GM23338 (cell line): ENCODE data around the gene SGSM1.
A peak's percentile ranks its signal among the peaks of the same experiment; 100 is the strongest.

Experiments
- CREB1 ChIP-seq: fragments of 250-450 bp; sonication (Bioruptor Pico); IDR thresholded peaks from 2 replicates; pipeline ENCODE4 v1.5.0; 2020; ENCODE audit warnings: low read depth, mild to moderate bottlenecking, moderate library complexity
- ETS1 ChIP-seq: IDR thresholded peaks from 2 replicates; pipeline ENCODE4 v1.6.1; 2016; ENCODE audit warnings: antibody characterized with exemption
- EZH2 ChIP-seq: fragments of 200-600 bp; sonication (generic); IDR thresholded peaks from one replicate; pipeline ENCODE4 v1.8.0; 2017; ENCODE audit warnings: antibody characterized with exemption, mild to moderate bottlenecking, low read depth; ENCODE audit not compliant: unreplicated experiment
- EZH2phosphoT487 ChIP-seq: fragments of 200-600 bp; sonication (generic); IDR thresholded peaks from one replicate; pipeline ENCODE4 v1.8.1; 2018; ENCODE audit warnings: antibody characterized with exemption; ENCODE audit not compliant: unreplicated experiment
- NANOG ChIP-seq: IDR thresholded peaks from 2 replicates; pipeline ENCODE4 v1.6.1; 2016; ENCODE audit warnings: antibody characterized with exemption, borderline replicate concordance
- POLR2AphosphoS5 ChIP-seq: IDR thresholded peaks from 2 replicates; pipeline ENCODE4 v1.6.1; 2016; ENCODE audit warnings: antibody characterized with exemption, low read depth
- ZNF331 ChIP-seq: fragments of 250-450 bp; sonication (Bioruptor Pico); IDR thresholded peaks from 2 replicates; pipeline ENCODE4 v1.5.0; 2020; ENCODE audit warnings: low read depth, mild to moderate bottlenecking, moderate library complexity
- TF ChIP-seq, protein P1 (sequence below), 2 experiments: fragments of 200-600 bp in 1 of 2; sonication (generic) in 1 of 2; conservative IDR thresholded peaks; 2 replicates each; pipeline versions ENCODE4 v1.5.1 to v1.6.1; 2016 to 2017; ENCODE audit warnings: antibody characterized with exemption in 2 of 2, low read depth in 2 of 2, mild to moderate bottlenecking in 2 of 2, moderate library complexity in 1 of 2
- TF ChIP-seq, protein P2 (sequence below): IDR thresholded peaks from one replicate; pipeline ENCODE4 v1.6.1; 2018; ENCODE audit warnings: antibody characterized with exemption; ENCODE audit not compliant: unreplicated experiment

DNA sequence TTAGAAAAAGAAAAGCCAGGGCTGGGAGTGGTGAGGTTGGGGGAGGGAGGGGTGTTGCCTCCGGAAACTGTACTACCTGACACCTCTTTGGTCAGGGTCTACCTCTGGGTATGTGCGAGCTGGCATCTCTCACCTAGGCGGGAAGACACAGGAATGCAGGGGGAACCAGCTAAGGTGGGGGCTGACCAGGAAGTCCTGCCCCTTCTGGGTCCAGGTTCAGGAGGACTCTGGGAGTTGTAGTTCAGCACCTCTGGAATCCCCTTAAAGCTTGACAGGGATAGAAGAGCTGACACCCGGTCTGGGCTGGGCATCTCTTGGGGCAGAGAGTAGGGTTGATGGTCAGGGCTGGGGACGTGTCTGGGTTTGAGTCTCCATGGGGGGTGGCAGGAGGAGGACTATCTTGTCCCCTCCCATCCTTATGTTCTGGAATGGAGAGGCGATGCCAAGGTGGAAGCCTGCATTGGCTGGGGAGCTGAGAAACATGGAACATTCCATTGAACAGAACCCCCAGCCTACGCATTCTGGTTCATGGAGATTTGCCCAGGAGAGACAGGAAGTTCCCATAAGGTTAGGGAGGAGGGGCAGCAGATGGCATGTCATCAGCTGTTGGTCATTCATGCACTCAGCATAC lies 144.4 kb downstream of the SGSM1 start:
- TF ChIP-seq, protein P1, sequence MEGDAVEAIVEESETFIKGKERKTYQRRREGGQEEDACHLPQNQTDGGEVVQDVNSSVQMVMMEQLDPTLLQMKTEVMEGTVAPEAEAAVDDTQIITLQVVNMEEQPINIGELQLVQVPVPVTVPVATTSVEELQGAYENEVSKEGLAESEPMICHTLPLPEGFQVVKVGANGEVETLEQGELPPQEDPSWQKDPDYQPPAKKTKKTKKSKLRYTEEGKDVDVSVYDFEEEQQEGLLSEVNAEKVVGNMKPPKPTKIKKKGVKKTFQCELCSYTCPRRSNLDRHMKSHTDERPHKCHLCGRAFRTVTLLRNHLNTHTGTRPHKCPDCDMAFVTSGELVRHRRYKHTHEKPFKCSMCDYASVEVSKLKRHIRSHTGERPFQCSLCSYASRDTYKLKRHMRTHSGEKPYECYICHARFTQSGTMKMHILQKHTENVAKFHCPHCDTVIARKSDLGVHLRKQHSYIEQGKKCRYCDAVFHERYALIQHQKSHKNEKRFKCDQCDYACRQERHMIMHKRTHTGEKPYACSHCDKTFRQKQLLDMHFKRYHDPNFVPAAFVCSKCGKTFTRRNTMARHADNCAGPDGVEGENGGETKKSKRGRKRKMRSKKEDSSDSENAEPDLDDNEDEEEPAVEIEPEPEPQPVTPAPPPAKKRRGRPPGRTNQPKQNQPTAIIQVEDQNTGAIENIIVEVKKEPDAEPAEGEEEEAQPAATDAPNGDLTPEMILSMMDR (conservative IDR thresholded peaks at IDR 0.05; ENCODE audit: low read depth in 2 of 2), result no peak
- TF ChIP-seq CREB1 (CRISPR knock-in tag), result 0 out of 2 replicates have a peak, but pooled peaks have one; percentile 21
- TF ChIP-seq EZH2phosphoT487, result no peak
- TF ChIP-seq POLR2AphosphoS5, result peak; percentile 50
- no peak for TF ChIP-seq EZH2
- TF ChIP-seq, protein P2, sequence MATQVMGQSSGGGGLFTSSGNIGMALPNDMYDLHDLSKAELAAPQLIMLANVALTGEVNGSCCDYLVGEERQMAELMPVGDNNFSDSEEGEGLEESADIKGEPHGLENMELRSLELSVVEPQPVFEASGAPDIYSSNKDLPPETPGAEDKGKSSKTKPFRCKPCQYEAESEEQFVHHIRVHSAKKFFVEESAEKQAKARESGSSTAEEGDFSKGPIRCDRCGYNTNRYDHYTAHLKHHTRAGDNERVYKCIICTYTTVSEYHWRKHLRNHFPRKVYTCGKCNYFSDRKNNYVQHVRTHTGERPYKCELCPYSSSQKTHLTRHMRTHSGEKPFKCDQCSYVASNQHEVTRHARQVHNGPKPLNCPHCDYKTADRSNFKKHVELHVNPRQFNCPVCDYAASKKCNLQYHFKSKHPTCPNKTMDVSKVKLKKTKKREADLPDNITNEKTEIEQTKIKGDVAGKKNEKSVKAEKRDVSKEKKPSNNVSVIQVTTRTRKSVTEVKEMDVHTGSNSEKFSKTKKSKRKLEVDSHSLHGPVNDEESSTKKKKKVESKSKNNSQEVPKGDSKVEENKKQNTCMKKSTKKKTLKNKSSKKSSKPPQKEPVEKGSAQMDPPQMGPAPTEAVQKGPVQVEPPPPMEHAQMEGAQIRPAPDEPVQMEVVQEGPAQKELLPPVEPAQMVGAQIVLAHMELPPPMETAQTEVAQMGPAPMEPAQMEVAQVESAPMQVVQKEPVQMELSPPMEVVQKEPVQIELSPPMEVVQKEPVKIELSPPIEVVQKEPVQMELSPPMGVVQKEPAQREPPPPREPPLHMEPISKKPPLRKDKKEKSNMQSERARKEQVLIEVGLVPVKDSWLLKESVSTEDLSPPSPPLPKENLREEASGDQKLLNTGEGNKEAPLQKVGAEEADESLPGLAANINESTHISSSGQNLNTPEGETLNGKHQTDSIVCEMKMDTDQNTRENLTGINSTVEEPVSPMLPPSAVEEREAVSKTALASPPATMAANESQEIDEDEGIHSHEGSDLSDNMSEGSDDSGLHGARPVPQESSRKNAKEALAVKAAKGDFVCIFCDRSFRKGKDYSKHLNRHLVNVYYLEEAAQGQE, result no peak
- no peak for TF ChIP-seq NANOG
- TF ChIP-seq ZNF331 (CRISPR knock-in tag), result no peak
- peak; percentile 89 for TF ChIP-seq ETS1
